IMR-90 (cell line): Measurements from ENCODE around the gene SCAMP4. TPM values are rescaled to one million over a fixed set of nuclear protein-coding genes. Genes with fewer than 3 reads are reported as not detected.
A peak's percentile ranks its signal among the peaks of the same experiment; 100 is the strongest.

Source experiments
- ATAC-seq: fragments of 200-7000 bp; cut with Tn5 transposase; 2 replicates; pipeline ENCODE4 v1.9.1; 2020; ENCODE audit warnings: low read depth, mild to moderate bottlenecking, moderate library complexity
- BruUV-seq: library from RNA; stranded (reverse); fragments of 400-500 nt; replicated peaks from 2 replicates; lab custom pipeline; 2021; lab: Mats Ljungman, UMichigan
- CTCF ChIA-PET: fragments of 300-600 bp; formaldehyde crosslinking; extraction: SDS; loops from one replicate; lab custom pipeline; 2021; ENCODE audit warnings: antibody characterized with exemption; lab: Yijun Ruan, JAX
- POLR2A ChIA-PET: fragments of 300-600 bp; sonication (Branson Sonifier 250); formaldehyde crosslinking; loops from one replicate; lab custom pipeline; 2022; ENCODE audit warnings: antibody characterized with exemption; ENCODE audit not compliant: unreplicated experiment; lab: Charles Lee
- DNase-seq: peaks from one replicate; pipeline ENCODE4 v3.0.0; 2013
- H2AFZ ChIP-seq: replicated peaks from 2 replicates; pipeline ENCODE3; 2013; ENCODE audit warnings: low read length, mild to moderate bottlenecking; ENCODE audit not compliant: poor library complexity
- H2AK5ac ChIP-seq: 2 replicates; pipeline ENCODE4 v1.6.1; 2013; ENCODE audit warnings: low read depth, low read length, inconsistent platforms
- H2AK9ac ChIP-seq: replicated peaks from 2 replicates; pipeline ENCODE3; 2013; ENCODE audit warnings: mild to moderate bottlenecking, low read depth, low read length, moderate library complexity; ENCODE audit not compliant: poor library complexity
- H2BK120ac ChIP-seq: 2 replicates; pipeline ENCODE4 v1.6.1; 2013; ENCODE audit warnings: low read depth, low read length, inconsistent platforms
- H2BK15ac ChIP-seq: 3 replicates; pipeline ENCODE4 v1.6.1; 2013; ENCODE audit warnings: low read depth, low read length, inconsistent platforms
- H2BK20ac ChIP-seq: 2 replicates; pipeline ENCODE4 v1.6.1; 2013; ENCODE audit warnings: low read depth, mild to moderate bottlenecking, inconsistent platforms, low read length, moderate library complexity
- H2BK5ac ChIP-seq: 2 replicates; pipeline ENCODE4 v1.6.1; 2013; ENCODE audit warnings: mild to moderate bottlenecking, low read depth, low read length, inconsistent platforms; ENCODE audit not compliant: poor library complexity, severe bottlenecking
- H3K14ac ChIP-seq: replicated peaks from 2 replicates; pipeline ENCODE4 v1.6.1; 2013; ENCODE audit warnings: low read depth, low read length, inconsistent platforms
- H3K18ac ChIP-seq: 2 replicates; pipeline ENCODE4 v1.6.1; 2013; ENCODE audit warnings: low read depth, low read length, control low read depth
- H3K23ac ChIP-seq: 2 replicates; pipeline ENCODE4 v1.6.1; 2013; ENCODE audit warnings: low read depth, low read length, inconsistent platforms
- H3K27ac ChIP-seq: 2 replicates; pipeline ENCODE4 v1.5.1; 2013; ENCODE audit warnings: mild to moderate bottlenecking, control low read depth, low read length; ENCODE audit not compliant: insufficient read depth
- H3K27me3 ChIP-seq: 2 replicates; pipeline ENCODE4 v1.6.1; 2013; ENCODE audit warnings: low read length; ENCODE audit not compliant: control insufficient read depth, insufficient read depth
- H3K36me3 ChIP-seq: 2 replicates; pipeline ENCODE4 v1.6.1; 2013; ENCODE audit warnings: low read length, mixed read lengths; ENCODE audit not compliant: control insufficient read depth, insufficient read depth
- H3K4ac ChIP-seq: 2 replicates; pipeline ENCODE4 v1.6.1; 2013; ENCODE audit warnings: low read depth, low read length, inconsistent platforms
- H3K4me1 ChIP-seq: 2 replicates; pipeline ENCODE4 v1.6.1; 2013; ENCODE audit warnings: low read length, mixed read lengths; ENCODE audit not compliant: control insufficient read depth, insufficient read depth
- H3K4me2 ChIP-seq: 2 replicates; pipeline ENCODE4 v1.6.1; 2013; ENCODE audit warnings: low read depth, mild to moderate bottlenecking, control low read depth, low read length, moderate library complexity
- H3K4me3 ChIP-seq: 2 replicates; pipeline ENCODE4 v1.5.1; 2013; ENCODE audit warnings: low read depth, mild to moderate bottlenecking, control low read depth, low read length, moderate library complexity; ENCODE audit not compliant: insufficient read depth
- H3K56ac ChIP-seq: 2 replicates; pipeline ENCODE4 v1.6.1; 2013; ENCODE audit warnings: low read length, inconsistent platforms; ENCODE audit not compliant: insufficient read depth; ENCODE audit errors: extremely low read depth
- H3K79me1 ChIP-seq, 2 experiments: 2 replicates each; pipeline ENCODE4 v1.6.1; 2013; ENCODE audit warnings: low read length in 2 of 2, inconsistent platforms in 1 of 2, low read depth in 1 of 2
- H3K9ac ChIP-seq: 2 replicates; pipeline ENCODE4 v1.6.1; 2013; ENCODE audit warnings: low read depth, low read length, control low read depth
- H3K9me1 ChIP-seq: 2 replicates; pipeline ENCODE4 v1.6.1; 2013; ENCODE audit warnings: low read length, inconsistent platforms; ENCODE audit not compliant: insufficient read depth
- H3K9me3 ChIP-seq: 2 replicates; pipeline ENCODE4 v1.6.1; 2013; ENCODE audit warnings: low read length; ENCODE audit not compliant: control insufficient read depth, insufficient read depth
- H4K20me1 ChIP-seq: 2 replicates; pipeline ENCODE4 v1.6.1; 2013; ENCODE audit warnings: low read length, inconsistent platforms; ENCODE audit not compliant: insufficient read depth
- H4K5ac ChIP-seq: 2 replicates; pipeline ENCODE4 v1.6.1; 2013; ENCODE audit warnings: mild to moderate bottlenecking, low read depth, low read length, control low read depth
- H4K8ac ChIP-seq, 2 experiments: 2 replicates each; pipeline ENCODE4 v1.6.1; 2013; ENCODE audit warnings: low read depth in 2 of 2, low read length in 2 of 2, control low read depth in 1 of 2, inconsistent platforms in 1 of 2
- H4K91ac ChIP-seq: 2 replicates; pipeline ENCODE4 v1.6.1; 2013; ENCODE audit warnings: low read depth, low read length, inconsistent platforms; ENCODE audit not compliant: insufficient read depth
- CHD1 ChIP-seq: IDR thresholded peaks from 2 replicates; pipeline ENCODE4 v1.6.1; 2012; ENCODE audit warnings: low read depth, low read length, improper control_type of control experiment
- FOS ChIP-seq: fragments of 150-350 bp; IDR thresholded peaks from 2 replicates; pipeline ENCODE4 v1.6.1; 2016; ENCODE audit warnings: low read depth, low read length
- MXI1 ChIP-seq: IDR thresholded peaks from 2 replicates; pipeline ENCODE4 v1.6.1; 2012; ENCODE audit warnings: low read depth, mild to moderate bottlenecking, low read length, moderate library complexity, borderline replicate concordance
- NFE2L2 ChIP-seq: fragments of 150-350 bp; IDR thresholded peaks from 2 replicates; pipeline ENCODE4 v1.6.1; 2016; ENCODE audit warnings: low read depth, mild to moderate bottlenecking, low read length
- POLR2A ChIP-seq: IDR thresholded peaks from 2 replicates; pipeline ENCODE4 v1.6.1; 2012; ENCODE audit warnings: mild to moderate bottlenecking, low read depth, low read length
- RCOR1 ChIP-seq: IDR thresholded peaks from 2 replicates; pipeline ENCODE4 v1.6.1; 2012; ENCODE audit warnings: mild to moderate bottlenecking, low read length, improper control_type of control experiment; ENCODE audit not compliant: insufficient replicate concordance
- RFX5 ChIP-seq: IDR thresholded peaks from 2 replicates; pipeline ENCODE4 v1.8.0; 2012; ENCODE audit warnings: low read depth, mild to moderate bottlenecking, low read length, moderate library complexity
- WGBS, 2 experiments: methylation state at CpG; one replicate each; pipeline versions ENCODE4 v1.1.5 to v1.1.7; 2013; ENCODE audit warnings: missing lambda C conversion rate in 2 of 2; ENCODE audit not compliant: insufficient read length in 1 of 2; ENCODE audit errors: extremely low coverage in 2 of 2; 5-methylcytosine and 5-hydroxymethylcytosine counted together
- dilution Hi-C: fragments of 300-500 bp; cut with HindIII; formaldehyde crosslinking; loops from one replicate; pipeline ENCODE4 v1.14.3; 2018; ENCODE audit warnings: low sequenced_read_pairs; ENCODE audit not compliant: unreplicated experiment
- in situ Hi-C: fragments of 300-500 bp; cut with MboI; formaldehyde crosslinking; loops from 3 replicates; pipeline ENCODE4 v1.14.3; 2019; ENCODE audit warnings: low sequenced_read_pairs, inconsistent platforms, mixed read lengths
- intact Hi-C: fragments of 100-400 bp; cut with micrococcal nuclease; formaldehyde crosslinking; loops from 2 replicates; pipeline ENCODE4 v1.10.0; 2022
- polyA plus RNA-seq, 3 experiments: library from polyadenylated mRNA; depleted of rRNA; stranded (reverse); fragments of >200 nt; gene quantifications; 2 replicates each; pipeline ENCODE4 v1.2.3, GENCODE V29; 2012; ENCODE audit warnings: low replicate concordance in 1 of 3
- total RNA-seq: library from RNA; depleted of rRNA; stranded (reverse); fragments of >200 nt; gene quantifications from 2 replicates; pipeline ENCODE4 v1.2.3, GENCODE V29; 2012
- TF ChIP-seq, protein P1 (sequence below): fragments of 150-350 bp; IDR thresholded peaks from 2 replicates; pipeline ENCODE4 v1.6.1; 2016; ENCODE audit warnings: low read depth, mild to moderate bottlenecking, low read length, moderate library complexity, borderline replicate concordance
- TF ChIP-seq, protein P2 (sequence below): fragments of 150-350 bp; IDR thresholded peaks from 2 replicates; pipeline ENCODE4 v1.6.1; 2017; ENCODE audit warnings: mild to moderate bottlenecking, antibody characterized with exemption, low read length, low read depth
- TF ChIP-seq, protein P3 (sequence below): conservative IDR thresholded peaks from 2 replicates; pipeline ENCODE4 v1.5.1; 2012; ENCODE audit warnings: mild to moderate bottlenecking, low read depth, low read length, improper control_type of control experiment

The SCAMP4 gene
- total and polyA plus RNA-seq, 2 of the 4 experiments (the other 2 are of a cell fraction), result 16.1 to 28.1 TPM

DNA sequence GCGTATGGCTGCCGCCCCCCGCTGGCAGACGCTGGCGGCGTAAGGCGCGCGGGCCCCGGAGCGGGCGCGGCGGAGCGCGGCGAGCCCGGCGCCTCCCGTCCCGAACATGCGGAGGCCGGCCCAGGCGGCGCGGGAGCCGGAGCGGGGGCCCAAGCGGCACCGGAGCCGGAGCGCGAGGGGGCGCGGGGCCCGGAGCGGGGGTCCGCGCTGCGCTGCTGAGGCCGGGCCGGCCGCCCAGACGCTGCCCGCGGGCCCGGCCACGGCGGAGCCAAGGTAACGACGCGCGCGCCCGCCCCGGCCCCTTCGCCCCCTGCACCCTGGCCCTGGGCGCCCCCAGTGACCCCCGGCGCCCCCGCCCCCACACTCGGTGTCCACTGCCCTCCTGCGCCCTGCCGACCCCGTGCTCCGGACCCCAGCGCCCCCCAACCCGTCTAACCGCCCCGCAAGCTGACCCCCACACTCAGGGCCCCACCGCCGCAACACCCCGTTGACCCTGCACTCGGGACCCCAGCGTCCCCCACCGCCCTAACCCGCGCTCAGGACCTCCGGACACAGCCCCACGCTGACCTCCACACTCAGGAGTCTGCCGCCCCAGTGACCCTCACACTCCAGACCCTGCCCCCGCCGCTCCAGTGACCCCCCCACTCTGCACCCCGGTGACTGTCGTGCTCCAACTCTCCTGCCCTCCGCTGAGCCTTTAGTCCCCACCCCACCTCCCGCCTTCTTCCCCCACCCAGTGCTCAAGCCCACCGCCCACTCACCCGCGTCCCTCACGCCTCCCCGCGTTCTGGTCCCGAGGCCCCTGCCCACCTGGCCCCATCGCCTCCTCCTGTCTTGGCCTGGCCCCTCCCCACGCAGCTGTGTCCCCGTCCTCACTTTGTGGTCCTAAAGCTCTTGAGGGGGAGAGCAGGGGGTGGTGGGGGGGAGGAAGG lies 36.2 kb downstream of the SCAMP4 start, which contains the start of gene CSNK1G2:
TSS of gene CSNK1G2 (plus strand) at position 27 of the 932 bp plus-strand sequence. CDS start 28,601 bp downstream, outside the sequence.
- ATAC-seq (peak; percentile 3; the same call in 1 of the 2 replicates), DNase-seq (no peak)
- Histone ChIP-seq H3K4me1 (peaks cover 10% of the 10 kb centered on the region), H3K79me1 (peaks cover 5 to 43% of the 10 kb centered on the region in 2 experiments; a peak in 2 of 4 replicates), H3K27me3 (no peaks in the 10 kb centered on the region), H2BK15ac (no peak within 1 kb of the TSS; the same call in 2 of the 3 replicates), H3K27ac (peak within 1 kb of the TSS; percentile 87), H2AK9ac (peak within 1 kb of the TSS; percentile 99), H4K91ac (peak within 1 kb of the TSS; percentile 90), H3K4me3 (peak within 1 kb of the TSS; percentile 72), H2BK20ac (peak within 1 kb of the TSS; percentile 23; the same call in 1 of the 2 replicates), H2BK5ac (peak within 1 kb of the TSS; percentile 88), H4K8ac (peak within 1 kb of the TSS; percentile 90 to 97), H2AFZ (peak within 1 kb of the TSS; percentile 93), H3K18ac (peak within 1 kb of the TSS; percentile 60), H2AK5ac (peak within 1 kb of the TSS; percentile 97), H3K4ac (peak within 1 kb of the TSS; percentile 96), H3K9ac (peak within 1 kb of the TSS; percentile 83), H3K4me2 (peak within 1 kb of the TSS; percentile 89), H3K56ac (peak within 1 kb of the TSS; percentile 90), H3K23ac (peak within 1 kb of the TSS; percentile 93), H4K20me1 (peaks cover 43% of the 10 kb centered on the region), H2BK120ac (peak within 1 kb of the TSS; percentile 67), H3K9me1 (peaks cover 5% of the 10 kb centered on the region; the same call in 1 of the 2 replicates), H3K36me3 (no peaks in the 10 kb centered on the region), H3K14ac (peak within 1 kb of the TSS; percentile 99), H3K9me3 (no peaks in the 10 kb centered on the region), H4K5ac (peak within 1 kb of the TSS; percentile 72)
- intact Hi-C loops (no loop called here), dilution Hi-C loops (no loop called here), in situ Hi-C loops (no loop called here)
- BruUV-seq, result no TSS peak
- TF ChIP-seq FOS, result no peak
- TF ChIP-seq MXI1, result peak; percentile 39; the same call in 1 of the 2 replicates
- TF ChIP-seq RCOR1, result no peak
- TF ChIP-seq, protein P1, sequence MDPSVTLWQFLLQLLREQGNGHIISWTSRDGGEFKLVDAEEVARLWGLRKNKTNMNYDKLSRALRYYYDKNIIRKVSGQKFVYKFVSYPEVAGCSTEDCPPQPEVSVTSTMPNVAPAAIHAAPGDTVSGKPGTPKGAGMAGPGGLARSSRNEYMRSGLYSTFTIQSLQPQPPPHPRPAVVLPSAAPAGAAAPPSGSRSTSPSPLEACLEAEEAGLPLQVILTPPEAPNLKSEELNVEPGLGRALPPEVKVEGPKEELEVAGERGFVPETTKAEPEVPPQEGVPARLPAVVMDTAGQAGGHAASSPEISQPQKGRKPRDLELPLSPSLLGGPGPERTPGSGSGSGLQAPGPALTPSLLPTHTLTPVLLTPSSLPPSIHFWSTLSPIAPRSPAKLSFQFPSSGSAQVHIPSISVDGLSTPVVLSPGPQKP, result no peak
- no peak for TF ChIP-seq POLR2A
- TF ChIP-seq RFX5, result no peak
- TF ChIP-seq NFE2L2, result no peak
- TF ChIP-seq, protein P2, sequence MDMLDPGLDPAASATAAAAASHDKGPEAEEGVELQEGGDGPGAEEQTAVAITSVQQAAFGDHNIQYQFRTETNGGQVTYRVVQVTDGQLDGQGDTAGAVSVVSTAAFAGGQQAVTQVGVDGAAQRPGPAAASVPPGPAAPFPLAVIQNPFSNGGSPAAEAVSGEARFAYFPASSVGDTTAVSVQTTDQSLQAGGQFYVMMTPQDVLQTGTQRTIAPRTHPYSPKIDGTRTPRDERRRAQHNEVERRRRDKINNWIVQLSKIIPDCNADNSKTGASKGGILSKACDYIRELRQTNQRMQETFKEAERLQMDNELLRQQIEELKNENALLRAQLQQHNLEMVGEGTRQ, result no peak
- TF ChIP-seq CHD1, result no peak
- TF ChIP-seq, protein P3, sequence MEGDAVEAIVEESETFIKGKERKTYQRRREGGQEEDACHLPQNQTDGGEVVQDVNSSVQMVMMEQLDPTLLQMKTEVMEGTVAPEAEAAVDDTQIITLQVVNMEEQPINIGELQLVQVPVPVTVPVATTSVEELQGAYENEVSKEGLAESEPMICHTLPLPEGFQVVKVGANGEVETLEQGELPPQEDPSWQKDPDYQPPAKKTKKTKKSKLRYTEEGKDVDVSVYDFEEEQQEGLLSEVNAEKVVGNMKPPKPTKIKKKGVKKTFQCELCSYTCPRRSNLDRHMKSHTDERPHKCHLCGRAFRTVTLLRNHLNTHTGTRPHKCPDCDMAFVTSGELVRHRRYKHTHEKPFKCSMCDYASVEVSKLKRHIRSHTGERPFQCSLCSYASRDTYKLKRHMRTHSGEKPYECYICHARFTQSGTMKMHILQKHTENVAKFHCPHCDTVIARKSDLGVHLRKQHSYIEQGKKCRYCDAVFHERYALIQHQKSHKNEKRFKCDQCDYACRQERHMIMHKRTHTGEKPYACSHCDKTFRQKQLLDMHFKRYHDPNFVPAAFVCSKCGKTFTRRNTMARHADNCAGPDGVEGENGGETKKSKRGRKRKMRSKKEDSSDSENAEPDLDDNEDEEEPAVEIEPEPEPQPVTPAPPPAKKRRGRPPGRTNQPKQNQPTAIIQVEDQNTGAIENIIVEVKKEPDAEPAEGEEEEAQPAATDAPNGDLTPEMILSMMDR, result peak; percentile 49; the same call in 1 of the 2 replicates
- WGBS, 2 experiments, result 0% methylated on average over 42 of the region's 97 CpGs; no CpG with 5 or more reads in 1 of the 2 experiments
- ChIA-PET CTCF (no interaction called here), POLR2A (no interaction called here)
